Loucy (cell line): ENCODE results near the gene LAMTOR1.

ENCODE experiments used
- H2AFZ ChIP-seq: fragments of 200-600 bp; sonication (generic); 2 replicates; pipeline ENCODE4 v1.6.0; 2016; ENCODE audit warnings: antibody characterized with exemption, mild to moderate bottlenecking, low read length, moderate library complexity
- H3F3A ChIP-seq: fragments of 200-600 bp; 2 replicates; pipeline ENCODE4 v1.6.0; 2016; ENCODE audit warnings: antibody characterized with exemption, low read depth, mild to moderate bottlenecking
- H3K27me3 ChIP-seq: fragments of 200-600 bp; sonication (generic); 2 replicates; pipeline ENCODE4 v1.6.1; 2014; ENCODE audit warnings: low read length, mild to moderate bottlenecking; ENCODE audit not compliant: insufficient read depth, poor library complexity, severe bottlenecking
- H3K36me3 ChIP-seq: fragments of 200-600 bp; sonication (generic); 2 replicates; pipeline ENCODE4 v1.6.1; 2016; ENCODE audit warnings: low read length; ENCODE audit not compliant: insufficient read depth
- H3K4me1 ChIP-seq: fragments of 200-600 bp; sonication (generic); 2 replicates; pipeline ENCODE4 v1.5.1; 2014; ENCODE audit warnings: low read length, mild to moderate bottlenecking; ENCODE audit not compliant: insufficient read depth, poor library complexity, severe bottlenecking
- H3K4me2 ChIP-seq: fragments of 200-600 bp; sonication (generic); 2 replicates; pipeline ENCODE4 v1.6.0; 2014; ENCODE audit warnings: antibody characterized with exemption, low read length, low read depth, mild to moderate bottlenecking; ENCODE audit not compliant: poor library complexity, severe bottlenecking
- H3K4me3 ChIP-seq: fragments of 200-600 bp; sonication (generic); 2 replicates; pipeline ENCODE4 v1.5.1; 2014; ENCODE audit warnings: low read length, mild to moderate bottlenecking, mixed read lengths; ENCODE audit not compliant: poor library complexity, severe bottlenecking
- H3K79me2 ChIP-seq: fragments of 200-600 bp; sonication (generic); 2 replicates; pipeline ENCODE4 v1.6.1; 2014; ENCODE audit warnings: low read length; ENCODE audit not compliant: insufficient read depth
- H3K9ac ChIP-seq: fragments of 200-600 bp; sonication (generic); 2 replicates; pipeline ENCODE4 v1.6.0; 2014; ENCODE audit warnings: mild to moderate bottlenecking, low read depth, low read length, moderate library complexity; ENCODE audit not compliant: poor library complexity, severe bottlenecking
- H3K9me2 ChIP-seq: fragments of 200-600 bp; sonication (generic); replicated peaks from 2 replicates; pipeline ENCODE4 v1.6.1; 2016; ENCODE audit warnings: low read depth, low read length, mixed read lengths
- H3K9me3 ChIP-seq: fragments of 200-600 bp; sonication (generic); 2 replicates; pipeline ENCODE4 v1.6.1; 2014; ENCODE audit warnings: mild to moderate bottlenecking, antibody characterized with exemption, low read length, low read depth; ENCODE audit not compliant: insufficient read depth
- H4K20me1 ChIP-seq: fragments of 200-600 bp; sonication (generic); 2 replicates; pipeline ENCODE4 v1.6.0; 2014; ENCODE audit warnings: antibody characterized with exemption, low read length, mild to moderate bottlenecking; ENCODE audit not compliant: insufficient read depth, poor library complexity, severe bottlenecking
- CTCF ChIP-seq: fragments of 200-600 bp; sonication (generic); conservative IDR thresholded peaks from 2 replicates; pipeline ENCODE4 v1.5.1; 2014; ENCODE audit warnings: mild to moderate bottlenecking, antibody characterized with exemption, low read length
- EZH2phosphoT487 ChIP-seq: fragments of 200-600 bp; IDR thresholded peaks from 2 replicates; pipeline ENCODE4 v1.6.1; 2018; ENCODE audit warnings: antibody characterized with exemption, mild to moderate bottlenecking, moderate library complexity, borderline replicate concordance

Gene LAMTOR1

GRCh38 chr11:72078477-72078876 lies 24.6 kb downstream of the LAMTOR1 start:
- peak overlapping the region; percentile 94 for H3K4me2 ChIP-seq
- H3K9me2 ChIP-seq, result no peaks in the 10 kb centered on the region
- H3K9ac ChIP-seq, result peak overlapping the region; percentile 84
- peak overlapping the region; percentile 98 for H3K4me3 ChIP-seq
- peaks cover 37% of the 10 kb centered on the region for H4K20me1 ChIP-seq
- no peak overlapping the region for H2AFZ ChIP-seq
- peaks cover 67% of the 10 kb centered on the region for H3K79me2 ChIP-seq
- no peaks in the 10 kb centered on the region for H3K36me3 ChIP-seq
- H3K9me3 ChIP-seq, result no peaks in the 10 kb centered on the region
- TF ChIP-seq CTCF (no peak), EZH2phosphoT487 (no peak)
- no peaks in the 10 kb centered on the region for H3F3A ChIP-seq
- no peaks in the 10 kb centered on the region for H3K27me3 ChIP-seq
- H3K4me1 ChIP-seq, result peaks cover 47% of the 10 kb centered on the region

GRCh38 chr11:72075756-72076155 lies 27.3 kb downstream of the LAMTOR1 start:
- Histone ChIP-seq H3K79me2 (peaks cover 94% of the 10 kb centered on the region), H3K27me3 (no peaks in the 10 kb centered on the region), H3K4me2 (peak overlapping the region; percentile 69), H3K36me3 (no peaks in the 10 kb centered on the region), H3K9me2 (no peaks in the 10 kb centered on the region), H3K4me1 (peaks cover 50% of the 10 kb centered on the region), H3F3A (no peaks in the 10 kb centered on the region), H3K4me3 (peak overlapping the region; percentile 43), H2AFZ (no peak overlapping the region), H4K20me1 (peaks cover 51% of the 10 kb centered on the region), H3K9ac (peak overlapping the region; percentile 61), H3K9me3 (no peaks in the 10 kb centered on the region)
- TF ChIP-seq EZH2phosphoT487 (no peak), CTCF (no peak)

GRCh38 chr11:72075109-72075508 lies 28.0 kb downstream of the LAMTOR1 start:
- no peaks in the 10 kb centered on the region for H3K36me3 ChIP-seq
- TF ChIP-seq CTCF (peak; percentile 56), EZH2phosphoT487 (no peak)
- no peaks in the 10 kb centered on the region for H3K27me3 ChIP-seq
- peaks cover 56% of the 10 kb centered on the region for H3K4me1 ChIP-seq
- H3K4me3 ChIP-seq, result peak overlapping the region; percentile 43
- H3K9me2 ChIP-seq, result no peaks in the 10 kb centered on the region
- no peaks in the 10 kb centered on the region for H3K9me3 ChIP-seq
- H3K4me2 ChIP-seq, result peak overlapping the region; percentile 69
- peak overlapping the region; percentile 61 for H3K9ac ChIP-seq
- H3K79me2 ChIP-seq, result peaks cover 98% of the 10 kb centered on the region
- H3F3A ChIP-seq, result no peaks in the 10 kb centered on the region
- H4K20me1 ChIP-seq, result peaks cover 57% of the 10 kb centered on the region
- H2AFZ ChIP-seq, result no peak overlapping the region
